Activated CD8-positive, alpha-beta memory T cell treated with anti-CD3 and anti-CD28 coated beads, Interleukin-2, amount 10 ng/mL, durations not matched to agents 7 days and 5 days (primary cell): ENCODE measurements around the gene ASCC1. TPM values are rescaled to one million over a fixed set of nuclear protein-coding genes. Genes with fewer than 3 reads are reported as not detected.
A peak's percentile ranks its signal among the peaks of the same experiment; 100 is the strongest.

Experiments used
- ATAC-seq: fragments of 150-1000 bp; cut with Tn5 transposase; one replicate; pipeline ENCODE4 v1.10.0; 2021; ENCODE audit warnings: moderate library complexity
- CTCF ChIA-PET: fragments of 350-600 bp; sonication (Branson Sonifier 250); formaldehyde crosslinking; loops from one replicate; lab custom pipeline; 2021; ENCODE audit warnings: antibody characterized with exemption; lab: Charles Lee
- DNase-seq: peaks from one replicate; pipeline ENCODE4 v3.0.0-alpha.2; 2020
- H3K27ac Mint-ChIP-seq: one replicate; pipeline ENCODE4 v1.8.0; 2021; ENCODE audit warnings: mild to moderate bottlenecking, mixed read lengths
- H3K27me3 Mint-ChIP-seq: one replicate; pipeline ENCODE4 v1.8.0; 2021; ENCODE audit warnings: mixed read lengths
- H3K36me3 Mint-ChIP-seq: one replicate; pipeline ENCODE4 v1.8.0; 2021; ENCODE audit warnings: mild to moderate bottlenecking, mixed read lengths
- H3K4me1 Mint-ChIP-seq: one replicate; pipeline ENCODE4 v1.8.0; 2021; ENCODE audit warnings: mixed read lengths
- H3K4me3 Mint-ChIP-seq: one replicate; pipeline ENCODE4 v1.8.0; 2021; ENCODE audit warnings: mild to moderate bottlenecking, moderate library complexity, mixed read lengths
- H3K9me3 Mint-ChIP-seq: one replicate; pipeline ENCODE4 v1.8.0; 2022; ENCODE audit warnings: low read depth, mixed read lengths
- total RNA-seq, 2 experiments: library from RNA; stranded (reverse); gene quantifications; one replicate each; pipeline ENCODE4 v1.2.3, GENCODE V29; 2021

The ASCC1 gene
- total RNA-seq, 2 experiments from 2014 or later = 34.9 to 36.8 TPM

DNA sequence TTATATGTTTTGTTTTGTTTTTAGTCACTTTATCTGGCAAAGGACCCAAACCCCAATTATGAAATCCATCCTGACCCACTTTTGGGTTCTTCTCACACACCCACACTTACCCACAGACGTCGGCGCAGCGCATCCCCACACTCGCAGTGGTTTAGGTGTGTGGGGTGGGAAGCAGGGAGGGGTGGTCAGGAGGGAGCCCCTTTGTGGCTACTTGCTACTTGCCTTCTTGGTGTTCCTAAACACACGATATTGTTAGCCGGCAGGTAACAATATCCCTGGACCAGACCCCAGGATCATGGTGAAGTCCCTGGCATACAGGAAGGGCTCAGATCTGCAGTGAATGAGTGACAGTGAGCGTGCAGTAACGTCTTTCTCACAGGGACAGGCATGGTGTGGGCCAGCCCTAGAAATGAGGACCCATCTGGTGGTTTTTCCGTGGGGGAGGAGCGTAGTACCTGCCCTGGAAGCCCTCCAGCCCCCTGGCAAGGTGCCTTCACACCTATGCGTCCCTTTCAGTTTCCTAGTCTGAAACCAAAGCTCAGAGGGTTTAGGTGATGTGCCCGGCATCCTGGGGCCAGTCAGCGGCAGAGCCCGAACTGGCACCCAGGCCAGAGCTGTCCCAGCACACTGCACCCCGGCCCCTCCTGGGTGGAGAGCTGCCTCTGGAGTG is 132.2 kb downstream of the ASCC1 start:
- DNase-seq (peak; percentile 76), ATAC-seq (peak; percentile 40)
- Mint-ChIP-seq H3K9me3 (no peaks in the 10 kb centered on the region), H3K36me3 (peaks cover 17% of the 10 kb centered on the region), H3K27ac (peak overlapping the region; percentile 83), H3K4me1 (peaks cover 71% of the 10 kb centered on the region), H3K4me3 (peak overlapping the region; percentile 67), H3K27me3 (no peaks in the 10 kb centered on the region)
- CTCF ChIA-PET = interaction anchor here (0.9 to 2.9 kb wide), 8 partner anchors 30 to 253 kb away, joined by 3 to 17 read pairs (median 4); no protein-coding TSS in a partner anchor

DNA sequence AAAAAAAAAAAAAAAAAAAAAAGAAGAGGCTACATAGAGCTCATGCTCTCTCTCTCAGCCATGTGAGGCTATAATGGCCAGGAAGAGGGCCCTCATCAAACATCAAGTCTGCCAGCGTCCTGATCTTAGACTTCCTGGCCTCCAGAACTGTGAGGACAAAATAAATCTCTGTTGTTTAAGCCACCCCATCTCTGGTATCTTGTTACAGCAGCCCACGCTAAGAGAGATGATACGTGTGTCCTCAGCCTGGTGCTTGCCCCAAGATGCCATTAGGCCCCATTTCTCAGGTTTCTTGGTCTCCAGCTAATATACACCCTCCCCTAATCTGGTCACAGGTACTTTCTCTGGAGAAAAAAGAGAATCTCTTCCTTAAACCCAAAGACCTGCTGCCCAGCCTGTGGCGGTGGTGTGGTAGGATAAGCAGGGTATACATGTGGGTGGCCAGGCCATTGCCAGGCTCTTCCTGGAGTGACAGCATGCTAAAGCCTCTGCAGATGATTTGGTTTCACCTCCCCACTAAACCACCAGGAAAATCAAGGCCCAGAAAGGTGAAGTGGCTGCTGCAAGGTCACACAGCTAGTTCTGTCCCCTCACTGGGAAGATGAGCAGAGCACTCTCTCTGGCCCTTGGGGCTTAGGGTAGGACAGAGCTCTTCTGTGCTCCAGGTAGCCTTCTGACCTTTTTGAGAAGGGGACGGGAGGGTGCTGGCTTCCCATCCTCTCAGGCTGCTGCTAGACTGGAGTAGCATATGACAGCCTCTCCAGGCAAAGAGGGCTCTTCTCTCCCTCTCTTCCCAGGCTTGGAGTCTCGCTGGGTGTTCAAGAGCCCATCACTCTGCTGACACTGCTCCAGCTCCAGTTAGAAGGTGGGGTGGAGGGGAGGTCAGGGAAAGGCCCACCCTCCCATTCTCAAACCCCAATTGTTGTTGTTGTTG is 133.0 kb downstream of the ASCC1 start:
- CTCF ChIA-PET = interaction anchor here (1.1 to 2.9 kb wide), 2 partner anchors 35 to 254 kb away, joined by 3 to 17 read pairs; no protein-coding TSS in a partner anchor
- H3K27me3 Mint-ChIP-seq = no peaks in the 10 kb centered on the region
- peaks cover 15% of the 10 kb centered on the region for H3K36me3 Mint-ChIP-seq
- ATAC-seq = no peak
- H3K4me3 Mint-ChIP-seq = peak overlapping the region; percentile 67
- DNase-seq = no peak
- no peaks in the 10 kb centered on the region for H3K9me3 Mint-ChIP-seq
- peaks cover 73% of the 10 kb centered on the region for H3K4me1 Mint-ChIP-seq
- H3K27ac Mint-ChIP-seq = peak overlapping the region; percentile 83

DNA sequence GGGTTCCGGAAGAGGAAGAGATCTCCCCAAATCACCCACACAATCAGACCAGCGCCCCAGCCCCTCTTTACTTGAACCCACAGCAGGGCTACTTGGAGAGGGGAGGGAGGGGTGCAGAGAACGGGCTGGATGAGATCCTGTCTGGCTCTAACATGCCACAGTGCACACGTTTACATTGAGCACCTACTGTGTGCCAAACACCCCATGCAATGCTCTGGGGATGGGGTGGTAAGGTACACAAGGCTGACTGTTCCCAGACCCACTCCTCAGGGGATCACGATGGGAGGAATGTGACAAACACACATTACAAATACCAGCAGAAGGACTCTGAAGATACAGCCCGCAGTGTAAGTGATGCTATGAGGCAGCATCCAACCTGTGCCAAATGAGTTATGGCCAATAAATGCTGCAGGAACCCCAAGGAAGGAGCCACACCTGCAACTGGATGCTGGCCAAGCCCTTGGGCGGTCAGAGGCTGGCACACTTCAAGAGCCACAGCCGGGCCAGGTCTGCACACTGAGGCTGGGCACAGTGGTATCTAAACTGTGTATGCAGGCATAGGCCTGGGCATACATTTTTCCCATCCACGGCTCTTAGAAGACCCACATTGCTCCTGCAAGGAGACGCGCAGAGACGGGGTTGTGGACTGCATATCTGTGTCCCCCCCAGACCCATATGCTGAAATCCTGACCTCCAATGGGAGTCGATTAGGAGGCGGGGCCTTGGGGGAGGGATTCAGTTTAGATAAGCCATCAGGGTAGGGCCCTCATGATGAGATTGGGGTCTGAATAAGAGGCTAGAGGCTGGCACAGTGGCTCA is 134.1 kb downstream of the ASCC1 start:
- Mint-ChIP-seq H3K4me3 (no peak overlapping the region), H3K9me3 (no peaks in the 10 kb centered on the region), H3K36me3 (peaks cover 13% of the 10 kb centered on the region), H3K27me3 (no peaks in the 10 kb centered on the region), H3K4me1 (peaks cover 80% of the 10 kb centered on the region), H3K27ac (no peak overlapping the region)
- CTCF ChIA-PET = no interaction called here
- ATAC-seq (no peak), DNase-seq (no peak)

DNA sequence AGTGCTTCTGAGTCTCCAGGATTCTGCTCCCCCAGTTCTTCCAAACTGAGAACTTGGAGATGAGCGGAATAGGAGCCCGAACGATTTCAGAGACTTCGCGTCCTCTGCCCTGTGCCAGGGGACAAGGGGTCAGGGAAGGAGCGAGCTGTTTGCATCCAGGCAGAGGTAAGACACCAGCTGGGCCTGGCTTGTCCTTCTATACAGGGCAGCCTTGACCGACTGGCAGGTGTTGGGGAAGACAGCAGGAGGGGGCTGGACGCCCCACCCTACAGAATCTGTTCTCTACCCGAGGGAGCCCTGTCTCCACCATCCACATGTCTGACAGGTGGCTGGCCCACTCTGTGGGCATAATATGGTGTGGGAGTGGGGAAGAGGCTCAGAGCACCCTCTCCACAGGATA is 134.9 kb downstream of the ASCC1 start:
- CTCF ChIA-PET = no interaction called here
- no peaks in the 10 kb centered on the region for H3K9me3 Mint-ChIP-seq
- H3K36me3 Mint-ChIP-seq = peaks cover 7% of the 10 kb centered on the region
- no peaks in the 10 kb centered on the region for H3K27me3 Mint-ChIP-seq
- no peak for DNase-seq
- H3K4me3 Mint-ChIP-seq = no peak overlapping the region
- ATAC-seq = no peak
- H3K27ac Mint-ChIP-seq = no peak overlapping the region
- peaks cover 76% of the 10 kb centered on the region for H3K4me1 Mint-ChIP-seq

DNA sequence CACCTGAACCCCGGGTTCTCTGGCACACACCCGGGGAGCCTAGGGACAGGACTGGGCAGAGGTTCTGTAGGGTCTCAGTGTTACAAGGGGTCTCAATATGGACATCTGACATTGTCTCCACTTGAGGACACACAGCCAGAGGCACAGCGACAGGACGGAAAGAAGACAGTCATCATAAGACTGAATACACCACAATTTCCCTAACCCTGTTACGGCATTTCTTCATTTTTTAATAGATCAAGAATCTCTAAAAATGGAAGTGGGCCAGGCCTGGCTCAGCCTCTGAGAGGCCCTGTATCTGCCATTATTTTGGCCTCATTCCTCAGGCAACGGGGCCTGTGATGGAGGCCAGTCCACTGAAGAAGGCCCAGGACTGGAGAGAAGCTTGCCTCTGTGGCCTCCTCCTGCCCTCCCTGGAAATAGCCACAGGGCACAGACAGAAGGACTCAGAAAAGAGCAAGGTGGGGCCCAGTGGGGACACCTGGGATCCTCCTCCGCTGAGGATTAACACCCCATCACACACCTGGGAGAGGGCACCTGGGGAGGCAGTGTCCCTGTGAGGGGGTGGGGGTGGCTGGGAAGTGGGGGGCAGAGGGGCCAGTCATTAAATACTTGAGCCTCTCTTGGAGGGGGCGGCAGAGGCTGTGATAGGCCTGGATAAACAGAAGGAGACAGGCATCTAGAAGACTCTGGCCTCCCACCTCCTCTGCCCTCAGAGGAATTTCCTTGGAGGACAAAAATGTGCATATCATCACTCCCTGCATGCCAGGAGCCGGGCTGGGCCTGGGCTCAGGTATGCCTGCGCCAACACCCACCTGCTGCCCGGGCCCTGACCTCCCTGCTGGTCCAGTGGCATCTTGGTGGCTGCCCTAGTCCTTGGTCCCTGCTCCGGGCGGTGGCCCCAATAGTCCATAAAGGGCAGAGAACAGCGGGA is 135.8 kb downstream of the ASCC1 start:
- ATAC-seq (no peak), DNase-seq (no peak)
- Mint-ChIP-seq H3K4me3 (no peak overlapping the region), H3K27me3 (no peaks in the 10 kb centered on the region), H3K36me3 (peaks cover 4% of the 10 kb centered on the region), H3K27ac (peak overlapping the region; percentile 53), H3K4me1 (peaks cover 75% of the 10 kb centered on the region), H3K9me3 (no peaks in the 10 kb centered on the region)
- CTCF ChIA-PET = interaction anchor here (1.0 to 1.9 kb wide), 4 partner anchors 9 to 32 kb away, joined by 3 to 18 read pairs (median 4); no protein-coding TSS in a partner anchor

DNA sequence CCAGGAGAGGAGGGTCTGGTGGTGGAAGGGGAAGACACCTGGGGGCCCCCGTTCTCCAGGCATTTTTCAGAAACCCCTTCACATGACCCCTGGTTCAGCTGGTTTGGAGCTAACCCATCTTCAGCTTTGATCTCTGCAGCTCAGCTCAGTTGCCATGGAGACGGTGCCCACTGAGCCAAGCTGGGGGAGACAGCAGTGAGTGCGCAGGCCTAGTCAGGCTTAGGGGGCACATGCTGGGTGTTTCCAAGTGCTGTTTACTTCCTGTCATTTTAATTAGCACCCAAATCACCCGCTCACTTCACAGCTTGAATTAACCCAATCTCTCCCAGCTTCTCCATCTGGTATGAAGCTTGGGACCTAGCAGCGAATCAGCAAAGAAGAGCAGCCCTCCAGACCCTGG is 136.7 kb downstream of the ASCC1 start:
- ATAC-seq (no peak), DNase-seq (peak; percentile 65)
- H3K4me1 Mint-ChIP-seq = peaks cover 72% of the 10 kb centered on the region
- H3K4me3 Mint-ChIP-seq = no peak overlapping the region
- CTCF ChIA-PET = interaction anchor here (0.8 to 1.9 kb wide), 5 partner anchors 10 to 266 kb away, joined by 3 to 18 read pairs (median 4); no protein-coding TSS in a partner anchor
- no peaks in the 10 kb centered on the region for H3K9me3 Mint-ChIP-seq
- peak overlapping the region; percentile 16 for H3K27ac Mint-ChIP-seq
- no peaks in the 10 kb centered on the region for H3K27me3 Mint-ChIP-seq
- H3K36me3 Mint-ChIP-seq = peaks cover 4% of the 10 kb centered on the region

DNA sequence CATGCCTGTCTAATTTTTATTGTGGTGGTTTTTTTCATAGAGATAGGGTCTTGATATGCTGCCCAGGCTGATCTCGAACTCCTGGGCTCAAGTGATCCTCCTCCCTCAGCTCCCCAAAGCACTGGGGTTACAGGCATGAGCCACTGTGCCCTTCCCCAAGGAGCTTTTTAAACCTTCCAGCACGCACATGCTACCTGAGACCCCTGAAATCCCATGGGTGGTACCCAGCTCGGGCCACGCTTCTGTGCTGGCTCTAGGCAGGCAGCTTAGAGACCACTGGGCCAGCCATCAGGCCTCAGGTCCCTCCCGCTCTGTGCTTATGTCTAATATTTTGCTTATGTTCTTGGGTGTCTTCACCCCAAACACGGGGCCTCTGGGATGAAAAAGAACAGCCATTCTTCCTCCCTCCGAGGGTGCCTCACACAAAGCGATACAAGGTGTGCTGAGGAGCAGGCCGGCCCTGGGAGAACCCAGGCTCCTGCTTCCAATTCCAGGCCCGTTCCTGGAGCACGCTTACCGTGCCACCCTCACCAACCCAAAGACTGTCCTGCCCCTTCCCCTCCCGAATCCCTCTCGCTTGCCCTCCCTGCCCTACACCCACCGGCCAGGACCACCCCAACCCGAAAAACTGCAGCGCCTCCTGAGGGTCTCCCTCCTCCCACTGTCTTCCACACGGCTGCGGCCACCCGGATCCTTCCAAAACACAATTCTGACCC is 138.6 kb downstream of the ASCC1 start:
- ATAC-seq (no peak), DNase-seq (no peak)
- Mint-ChIP-seq H3K27ac (no peak overlapping the region), H3K4me1 (peaks cover 56% of the 10 kb centered on the region), H3K9me3 (no peaks in the 10 kb centered on the region), H3K4me3 (no peak overlapping the region), H3K36me3 (peaks cover 2% of the 10 kb centered on the region), H3K27me3 (no peaks in the 10 kb centered on the region)
- CTCF ChIA-PET = interaction anchor here (1.7 kb wide), 1 partner anchor 29 kb away, joined by 5 read pairs; no protein-coding TSS in a partner anchor

DNA sequence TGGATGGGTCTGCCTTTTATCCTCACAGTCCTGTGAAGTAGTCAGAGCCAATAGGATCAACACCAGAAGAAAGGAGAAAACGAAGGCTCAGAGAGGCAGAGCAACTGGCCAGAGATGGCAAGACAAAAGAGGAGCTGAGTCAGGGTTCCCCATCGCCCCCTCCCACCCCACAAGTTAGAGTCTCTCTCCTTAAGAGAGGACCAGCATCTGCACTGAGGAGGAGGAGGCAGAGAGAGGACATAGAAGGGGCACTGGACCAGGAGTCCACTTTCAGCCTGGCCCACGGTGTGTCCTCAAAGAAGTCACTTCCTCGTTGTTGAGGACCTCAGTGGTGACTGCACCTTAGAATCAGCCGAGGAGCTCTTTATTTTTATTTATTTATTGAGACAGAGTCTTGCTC is 139.3 kb downstream of the ASCC1 start:
- Mint-ChIP-seq H3K4me3 (no peak overlapping the region), H3K27ac (no peak overlapping the region), H3K27me3 (no peaks in the 10 kb centered on the region), H3K4me1 (peaks cover 50% of the 10 kb centered on the region), H3K9me3 (no peaks in the 10 kb centered on the region), H3K36me3 (peaks cover 6% of the 10 kb centered on the region)
- CTCF ChIA-PET = interaction anchor here (1.7 kb wide), 1 partner anchor 29 kb away, joined by 5 read pairs; no protein-coding TSS in a partner anchor
- DNase-seq (no peak), ATAC-seq (no peak)

DNA sequence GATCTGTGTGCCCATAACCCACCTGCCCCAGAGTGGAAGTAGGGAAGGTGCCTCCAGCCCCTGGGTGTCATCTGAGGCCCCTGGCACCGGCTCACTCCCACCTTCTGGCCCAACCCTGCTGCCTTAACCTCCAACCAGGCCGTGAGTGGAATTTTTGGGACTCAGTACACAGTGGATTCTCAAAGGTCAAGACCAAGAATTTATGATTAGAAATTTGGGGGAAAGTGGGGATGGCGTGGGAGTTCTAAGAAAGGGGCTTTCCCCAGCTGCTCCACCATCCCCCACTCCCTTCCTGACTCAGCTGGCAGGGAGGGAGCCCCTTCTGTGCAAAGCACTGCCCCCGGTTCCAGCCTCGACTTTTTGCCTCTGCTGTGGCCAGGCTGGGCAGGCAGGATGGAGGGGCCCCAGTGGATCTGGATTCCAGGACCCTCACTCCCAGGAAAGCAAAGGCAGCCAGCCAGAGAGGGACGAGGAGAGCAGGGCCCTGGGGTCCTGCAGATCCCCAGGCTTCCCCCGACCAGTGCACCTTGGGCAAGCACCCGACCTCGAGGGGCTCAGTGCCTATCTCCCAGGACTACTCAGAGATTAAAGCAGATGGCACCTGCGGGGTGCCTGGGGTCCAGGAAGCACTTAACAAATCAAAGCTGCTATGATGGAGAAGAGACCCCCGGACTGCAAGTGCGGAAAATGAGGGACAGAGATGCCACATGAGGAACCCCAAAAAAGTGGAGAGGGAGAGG is 140.5 kb downstream of the ASCC1 start:
- no peak for ATAC-seq
- Mint-ChIP-seq H3K27me3 (no peaks in the 10 kb centered on the region), H3K27ac (peak overlapping the region; percentile 35), H3K4me1 (peaks cover 48% of the 10 kb centered on the region), H3K9me3 (no peaks in the 10 kb centered on the region), H3K36me3 (peaks cover 9% of the 10 kb centered on the region), H3K4me3 (no peak overlapping the region)
- CTCF ChIA-PET = no interaction called here
- no peak for DNase-seq

DNA sequence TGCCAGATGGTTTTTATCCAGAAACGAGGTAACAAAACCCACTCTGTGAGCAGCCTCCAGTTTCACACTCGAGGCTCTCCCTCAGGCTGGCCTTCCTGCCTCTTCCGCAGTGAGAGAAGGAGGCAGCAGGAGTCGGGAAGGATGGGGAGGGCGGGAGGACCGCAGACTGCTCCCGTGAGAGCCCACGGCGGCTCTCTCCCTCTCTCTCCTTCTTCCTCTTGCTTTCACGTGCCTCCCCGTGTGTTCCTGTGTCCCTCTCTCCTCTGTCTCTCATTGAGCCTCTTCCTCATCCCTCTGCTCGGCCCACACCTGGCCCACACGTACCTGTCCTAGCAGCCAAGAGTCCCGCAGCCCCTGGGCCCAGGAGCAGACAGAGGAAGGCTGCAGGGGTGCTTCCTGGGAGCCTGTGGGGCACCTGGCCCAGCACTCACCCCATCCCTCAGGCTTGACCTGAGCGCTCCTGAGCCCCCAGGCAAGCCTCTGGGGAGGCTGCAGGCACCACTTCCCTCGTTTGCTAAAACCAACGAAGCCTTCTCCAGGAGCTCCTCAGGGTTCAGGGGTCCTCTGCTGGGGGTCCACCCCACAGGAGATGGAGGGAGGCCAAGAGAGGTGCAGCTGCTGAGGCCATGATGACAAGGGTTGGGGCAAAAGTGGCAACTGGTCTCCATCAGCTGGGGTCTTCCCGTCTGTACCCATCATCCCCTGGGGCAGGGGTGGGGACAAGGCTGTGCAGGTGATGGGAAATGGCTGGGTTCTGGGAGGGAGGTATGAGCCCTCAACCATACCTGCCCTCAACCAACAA is 141.3 kb downstream of the ASCC1 start:
- Mint-ChIP-seq H3K9me3 (no peaks in the 10 kb centered on the region), H3K36me3 (peaks cover 10% of the 10 kb centered on the region), H3K4me1 (peaks cover 49% of the 10 kb centered on the region), H3K27me3 (no peaks in the 10 kb centered on the region), H3K4me3 (no peak overlapping the region), H3K27ac (no peak overlapping the region)
- DNase-seq (no peak), ATAC-seq (no peak)
- CTCF ChIA-PET = interaction anchor here (1.0 kb wide), 1 partner anchor 10 kb away, joined by 3 read pairs; no protein-coding TSS in a partner anchor
